Tongue (tissue), 2 donors: Measurements from ENCODE around the gene MEGF9. TPM values are rescaled to one million over a fixed set of nuclear protein-coding genes. Genes with fewer than 3 reads are reported as not detected.
"Not testable (repeated sequence)": the region's sequence is repeated elsewhere in the genome, so short reads cannot be mapped to it uniquely, and the experiment has no call there.

ENCODE experiments used
- DNase-seq: peaks from one replicate; pipeline ENCODE4 v3.0.0-alpha.2; 2015
- total RNA-seq: library from RNA; depleted of rRNA; stranded (reverse); fragments of >200 nt; gene quantifications from one replicate; pipeline ENCODE4 v1.2.3, GENCODE V29; 2014

The MEGF9 gene
- total RNA-seq, 1 donor from 2014 or later, result 14.4 TPM

DNA sequence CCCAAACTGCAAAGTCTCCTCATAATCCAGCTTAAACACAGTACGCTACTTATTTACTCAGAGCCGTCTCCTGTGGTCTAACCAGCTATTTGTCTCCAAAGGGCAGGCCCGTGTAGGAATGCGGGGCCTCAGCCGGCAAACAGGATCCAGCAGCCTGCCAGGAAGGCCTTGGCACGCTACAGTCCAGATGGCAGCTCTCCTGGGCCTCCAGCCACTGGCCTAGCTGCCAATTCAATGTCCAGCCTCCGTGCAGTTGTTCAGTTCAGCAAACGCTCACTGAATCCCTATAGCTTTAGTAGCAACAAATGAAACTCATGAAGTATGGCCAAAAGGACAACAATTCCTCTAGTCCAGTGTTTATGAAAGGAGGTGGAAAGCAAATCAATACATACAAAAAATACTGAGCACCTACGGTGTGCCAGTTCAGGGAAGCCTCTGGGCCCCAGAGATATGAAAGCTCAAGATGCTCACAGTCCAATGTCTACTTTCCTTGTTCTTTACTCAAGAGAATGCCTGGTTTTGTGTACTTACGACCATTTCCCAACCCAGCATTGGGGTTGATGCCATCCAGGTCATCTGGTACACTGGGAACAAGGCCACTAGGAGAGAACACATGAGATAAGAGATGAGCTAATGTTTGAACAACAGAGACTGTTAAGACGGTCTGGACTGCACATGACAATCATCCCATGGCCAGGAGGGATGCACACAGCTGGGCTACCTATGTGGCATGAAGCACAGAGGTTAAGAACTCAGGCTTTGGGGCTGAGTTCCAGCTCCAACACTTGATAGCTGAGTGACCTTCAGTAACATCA lies 142.6 kb downstream of the MEGF9 start:
- DNase-seq, result peak; percentile 74

DNA sequence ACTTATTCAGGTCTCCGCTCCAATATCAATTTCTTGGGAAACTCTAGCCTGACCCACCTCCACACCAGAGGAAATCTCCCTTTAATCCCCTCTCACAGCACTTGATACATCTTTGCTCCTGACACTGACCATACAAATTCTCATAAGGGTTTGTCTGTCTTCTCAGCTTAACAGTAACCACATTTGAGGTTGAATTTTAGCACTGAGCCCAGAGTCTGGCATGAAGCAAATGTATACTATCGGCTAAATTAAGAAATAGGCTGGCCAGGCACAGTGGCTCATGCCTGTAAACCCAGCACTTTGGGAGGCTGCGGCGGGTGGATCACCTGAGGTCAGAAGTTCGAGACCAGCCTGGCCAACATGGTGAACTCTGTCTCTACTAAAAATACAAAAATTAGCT lies 144.0 kb downstream of the MEGF9 start:
- no peak for DNase-seq

DNA sequence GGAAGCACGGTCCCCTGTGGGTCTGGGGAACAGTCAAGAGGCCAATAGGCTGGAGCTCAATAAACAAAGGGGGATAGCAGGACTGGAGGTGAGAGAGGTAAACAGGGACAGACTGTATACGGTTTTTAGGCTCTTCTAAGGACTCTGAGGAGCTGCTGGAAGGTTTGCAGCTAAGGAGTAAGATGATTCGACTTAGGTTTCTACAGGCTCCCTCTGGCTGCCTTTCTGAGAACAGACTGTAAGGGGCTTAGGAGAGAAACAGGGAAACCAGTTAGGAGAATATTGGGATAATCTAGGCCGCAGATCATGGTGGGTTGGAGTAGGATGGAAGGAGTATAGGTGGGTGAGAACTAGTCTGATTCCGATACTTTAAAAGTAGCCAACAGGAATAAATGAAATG lies 144.7 kb downstream of the MEGF9 start:
- DNase-seq, result no peak

DNA sequence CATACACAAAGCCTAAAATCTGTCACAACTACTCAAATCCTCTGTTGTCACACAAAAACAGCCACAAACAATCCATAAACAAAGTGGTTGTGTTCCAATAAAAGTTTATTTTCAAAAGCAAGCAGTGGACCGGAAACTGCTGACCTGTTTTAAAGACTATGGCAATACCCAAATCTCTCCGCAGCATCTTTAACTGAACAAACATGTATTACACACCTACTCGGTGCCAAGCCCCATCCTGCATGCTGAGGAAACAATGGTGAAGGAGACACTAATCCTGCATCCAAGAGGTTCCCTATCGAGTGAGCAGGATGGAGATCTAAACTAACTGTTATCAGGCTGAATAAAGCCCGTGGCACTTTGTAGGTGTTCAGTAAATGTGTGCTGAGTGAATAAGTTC lies 145.5 kb downstream of the MEGF9 start:
- no peak for DNase-seq

DNA sequence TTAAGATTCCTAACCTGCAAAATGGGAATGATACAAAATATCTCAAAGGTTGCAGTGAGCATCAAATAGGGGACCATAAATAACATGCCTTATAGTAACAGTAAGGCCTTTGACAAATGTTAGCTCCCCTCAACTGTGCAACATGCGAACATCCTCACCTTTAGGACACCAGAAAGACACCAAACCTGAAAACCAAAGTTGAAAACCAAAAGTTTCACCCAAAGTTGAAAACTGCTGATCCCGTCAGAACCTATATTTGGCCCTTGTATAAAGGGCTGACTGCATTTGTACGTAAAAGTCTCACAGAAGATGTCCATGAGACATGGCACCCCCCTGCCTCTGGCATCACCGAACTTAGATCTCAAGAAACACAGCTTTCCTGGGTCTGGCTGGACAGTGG lies 146.4 kb downstream of the MEGF9 start:
- DNase-seq, result no peak

DNA sequence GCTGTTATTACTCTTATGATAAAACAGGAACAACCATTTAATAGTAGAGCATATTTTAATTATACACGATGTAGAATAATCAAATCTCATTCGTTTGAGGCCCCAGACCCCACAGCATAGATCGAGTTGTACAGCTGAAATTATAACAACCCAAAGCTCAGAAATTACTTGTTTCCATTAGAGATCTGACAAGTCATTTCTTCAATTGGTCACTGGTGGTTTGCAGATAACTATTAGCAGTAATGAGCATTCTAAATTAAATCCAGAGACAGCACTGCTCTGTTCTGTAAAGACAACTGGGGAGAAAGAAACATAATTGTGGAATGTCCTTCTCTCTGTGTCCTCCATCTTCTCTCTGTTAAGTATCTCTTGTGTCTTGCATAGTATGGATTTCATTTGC lies 147.2 kb downstream of the MEGF9 start:
- DNase-seq, result no peak

DNA sequence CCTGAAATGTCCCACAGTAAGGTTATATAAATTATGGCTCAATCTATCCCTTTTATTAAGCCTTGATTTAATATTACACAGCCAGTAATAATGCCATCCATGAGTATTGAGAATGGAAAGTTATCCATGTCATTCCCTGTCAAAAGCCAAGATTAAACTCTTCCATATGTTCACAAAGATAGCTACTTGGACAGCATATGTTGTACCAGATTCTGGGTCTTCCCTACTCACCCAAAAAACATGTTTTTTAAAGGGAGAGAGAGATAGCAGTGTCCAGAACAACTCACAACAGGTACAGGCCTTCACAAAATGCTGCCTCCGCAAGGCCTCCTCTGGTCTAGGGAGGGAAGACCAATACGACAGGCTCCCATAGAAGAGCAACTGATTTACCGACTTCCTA lies 149.7 kb downstream of the MEGF9 start:
- no peak for DNase-seq

DNA sequence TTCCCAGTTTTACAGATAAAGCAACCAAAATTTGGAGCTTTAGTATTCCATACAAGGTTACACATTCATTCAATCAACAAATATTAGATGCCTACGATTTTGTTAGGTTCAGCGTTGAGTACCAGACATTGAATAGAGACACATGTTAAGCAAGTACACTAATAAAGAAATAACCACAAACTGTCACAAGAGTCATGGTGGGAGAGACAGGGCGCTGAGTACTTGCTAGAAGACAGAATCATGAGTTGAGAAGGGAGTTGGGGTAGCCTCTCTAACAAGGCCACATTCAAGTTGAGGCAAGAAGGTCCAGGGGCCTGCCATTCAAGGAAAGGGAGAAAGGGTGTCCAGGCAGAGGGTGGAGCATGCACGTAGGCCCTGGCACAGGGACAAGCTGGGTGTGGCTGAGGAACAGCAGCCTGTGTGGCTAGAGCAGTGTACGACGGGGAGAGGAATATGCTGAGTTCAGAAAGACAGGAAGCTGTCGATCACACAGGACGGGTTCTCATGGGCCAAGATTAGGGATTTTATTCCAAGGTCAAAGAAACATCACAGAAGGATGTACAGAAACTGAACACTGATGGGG lies 151.3 kb downstream of the MEGF9 start:
- no peak for DNase-seq

DNA sequence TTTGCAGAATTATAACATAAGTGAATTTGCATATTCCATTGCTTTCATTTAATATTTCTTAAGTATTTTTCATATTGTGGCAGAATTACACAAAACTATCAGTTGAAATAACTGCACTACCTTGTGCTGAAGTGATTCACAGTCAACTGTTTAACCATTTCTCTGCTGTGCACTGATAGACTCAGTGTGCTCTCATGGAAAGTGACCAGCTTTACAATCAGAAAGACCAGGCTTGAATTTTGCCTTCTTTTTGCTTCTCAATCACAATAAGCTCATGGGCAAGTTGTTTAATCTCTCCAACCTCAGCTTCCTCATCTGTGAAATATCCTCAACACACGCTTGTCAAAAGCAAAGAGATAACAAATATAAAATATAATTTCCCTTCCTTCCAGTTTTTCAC lies 152.6 kb downstream of the MEGF9 start:
- no peak for DNase-seq

DNA sequence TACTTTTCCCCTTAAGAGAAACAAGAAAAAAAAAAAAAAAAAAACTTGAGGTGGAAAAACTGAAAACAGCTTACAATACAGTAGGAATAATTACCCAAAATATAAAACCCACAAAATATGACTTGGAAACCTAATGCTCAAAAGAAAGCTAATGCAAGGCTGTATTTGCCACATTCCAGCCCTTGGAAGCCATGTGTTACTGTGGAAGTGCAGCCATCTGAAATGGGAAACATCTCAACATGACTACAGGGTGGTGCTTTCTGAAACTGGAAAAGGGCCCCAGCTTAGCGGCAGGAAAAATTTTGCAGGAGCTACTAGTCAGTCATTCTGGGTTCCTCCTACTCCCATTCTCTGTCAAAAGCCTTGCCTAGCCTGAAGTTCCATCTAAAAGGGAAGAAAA lies 154.7 kb downstream of the MEGF9 start:
- no peak for DNase-seq

DNA sequence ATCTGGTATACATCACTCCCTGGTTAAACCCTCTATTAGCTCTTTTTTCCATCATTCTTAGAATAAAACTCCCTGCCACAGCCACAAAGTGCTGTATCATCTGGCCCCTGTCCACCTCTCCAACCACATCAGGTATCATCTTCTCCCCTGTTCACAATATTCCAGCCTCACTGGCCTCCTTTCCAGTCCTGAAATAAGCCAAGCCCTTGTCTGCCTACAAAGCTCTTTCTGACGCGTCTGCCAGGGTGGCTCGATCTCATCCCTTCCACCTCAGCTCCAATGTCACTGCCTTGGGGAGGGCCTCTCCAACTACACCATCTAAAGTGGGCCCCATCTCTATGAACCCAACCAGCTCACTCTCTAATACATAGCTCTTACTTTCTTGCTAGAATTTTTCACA lies 155.8 kb downstream of the MEGF9 start:
- no peak for DNase-seq

DNA sequence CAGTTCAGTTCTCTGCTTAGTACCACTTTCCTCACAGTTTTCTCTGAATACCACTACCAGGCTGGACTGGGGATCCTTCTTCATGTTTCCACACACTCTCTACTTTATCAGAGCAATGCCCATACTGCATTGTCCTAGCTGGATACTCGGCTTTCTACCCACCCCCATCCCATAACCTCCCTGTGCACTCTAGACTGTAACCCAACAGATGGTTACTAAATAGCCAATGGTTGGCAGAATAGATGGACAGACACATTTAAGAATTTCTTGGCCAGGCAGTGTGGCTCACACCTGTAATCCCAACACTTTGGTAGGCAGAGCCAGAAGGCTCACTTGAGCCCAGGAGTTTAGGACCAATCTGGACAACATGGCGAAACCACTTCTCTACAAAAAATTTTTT lies 157.1 kb downstream of the MEGF9 start:
- no peak for DNase-seq

DNA sequence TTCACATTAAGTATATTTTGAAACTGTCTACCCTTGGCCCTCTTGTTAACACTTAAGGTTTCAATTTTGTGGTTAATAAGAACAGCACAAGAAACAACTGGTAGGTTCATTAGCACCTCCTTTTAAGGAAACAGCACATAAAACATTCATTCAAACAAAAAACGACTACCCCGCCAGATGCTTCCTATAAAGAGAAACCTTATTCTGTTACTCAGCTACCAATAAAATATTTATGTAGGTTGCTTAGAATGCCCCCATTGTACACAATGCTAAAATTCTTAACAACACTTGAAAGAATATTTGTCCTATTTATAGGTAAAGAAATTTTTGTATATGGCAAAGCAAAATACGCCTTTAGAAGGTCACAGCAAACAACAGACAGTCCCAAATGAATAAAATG lies 157.5 kb downstream of the MEGF9 start:
- no peak for DNase-seq

DNA sequence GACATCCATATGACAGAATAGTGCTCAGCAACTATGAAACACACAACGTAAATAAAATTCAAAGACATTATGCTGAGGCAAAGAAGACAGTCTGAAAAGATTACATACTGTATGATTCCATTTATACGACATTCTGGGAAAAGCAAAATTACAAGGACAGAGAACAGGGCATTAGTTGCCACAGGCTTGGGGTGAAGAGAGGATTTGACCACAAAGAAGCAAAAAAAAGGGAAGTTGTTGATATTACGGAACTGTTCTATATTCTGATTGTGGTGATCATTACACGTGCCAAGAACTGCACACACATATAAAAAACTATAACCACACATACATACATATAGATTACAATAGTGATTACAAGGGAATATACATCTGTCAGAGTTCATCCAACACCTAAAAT lies 158.4 kb downstream of the MEGF9 start:
- DNase-seq, result no peak

DNA sequence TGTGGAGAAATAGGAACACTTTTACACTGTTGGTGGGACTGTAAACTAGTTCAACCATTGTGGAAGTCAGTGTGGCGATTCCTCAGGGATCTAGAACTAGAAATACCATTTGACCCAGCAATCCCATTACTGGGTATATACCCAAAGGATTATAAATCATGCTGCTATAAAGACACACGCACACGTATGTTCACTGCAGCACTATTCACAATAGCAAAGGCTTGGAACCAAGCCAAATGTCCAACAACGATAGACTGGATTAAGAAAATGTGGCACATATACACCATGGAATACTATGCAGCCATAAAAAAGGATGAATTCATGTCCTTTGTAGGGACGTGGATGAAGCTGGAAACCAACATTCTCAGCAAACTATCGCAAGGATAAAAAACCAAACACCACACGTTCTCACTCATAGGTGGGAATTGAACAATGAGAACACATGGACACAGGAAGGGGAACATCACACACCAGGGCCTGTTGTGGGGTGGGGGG lies 162.0 kb downstream of the MEGF9 start:
- DNase-seq, result not testable (repeated sequence)

Other genes with a start within 250 kb of the MEGF9 start
- gene CDK5RAP2, start 134.3 kb downstream of the MEGF9 start, total RNA-seq, result 71.7 TPM
- 48.5 TPM for gene FBXW2, start 78.9 kb upstream of the MEGF9 start, total RNA-seq
- 24.1 TPM for gene PSMD5, start 128.5 kb upstream of the MEGF9 start, total RNA-seq
- gene PHF19, start 162.7 kb upstream of the MEGF9 start, total RNA-seq, result 39.1 TPM
- gene TRAF1, start 212.3 kb upstream of the MEGF9 start, total RNA-seq, result 5.1 TPM